ENCODE results near the gene UROC1.
A peak's percentile ranks its signal among the peaks of the same experiment; 100 is the strongest.

The UROC1 gene

DNA sequence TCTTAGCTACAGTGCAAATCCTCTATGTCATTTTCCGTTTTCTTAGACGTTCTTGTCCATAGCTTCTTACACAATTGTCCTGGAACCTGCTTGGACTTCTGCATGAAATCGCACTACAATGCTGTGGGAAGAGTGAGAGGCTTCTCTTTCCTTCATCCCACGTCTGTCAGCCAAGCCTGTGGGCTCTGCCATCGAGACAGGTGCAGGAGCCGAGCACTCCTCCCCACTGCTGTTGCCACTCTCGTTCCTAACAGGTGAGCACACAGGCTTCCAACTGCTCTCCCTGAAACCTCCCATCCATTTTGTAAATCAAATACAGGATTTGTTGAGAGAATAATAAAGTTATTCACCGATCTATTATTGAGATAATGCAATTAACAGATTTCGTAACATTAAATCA is 65.4 kb downstream of the UROC1 start:
- DNase-seq (ENCODE audit: insufficient read length, low spot score): no peak
- TF ChIP-seq POLR2A (IDR thresholded peaks at IDR 0.05; ENCODE audit: low read depth, low read length) (no peak), TAF1 (IDR thresholded peaks at IDR 0.05; ENCODE audit: low read depth, low read length) (no peak), PAX5 (IDR thresholded peaks at IDR 0.05; ENCODE audit: insufficient read depth, low read length, severe bottlenecking) (no peak), POLR2AphosphoS5 (IDR thresholded peaks at IDR 0.05; ENCODE audit: low read depth, low read length) (no peak), POU2F2 (IDR thresholded peaks at IDR 0.05; ENCODE audit: low read depth, low read length) (no peak), SPI1 (IDR thresholded peaks at IDR 0.05; ENCODE audit: low read depth, low read length) (no peak)
- no peak for FAIRE-seq

DNA sequence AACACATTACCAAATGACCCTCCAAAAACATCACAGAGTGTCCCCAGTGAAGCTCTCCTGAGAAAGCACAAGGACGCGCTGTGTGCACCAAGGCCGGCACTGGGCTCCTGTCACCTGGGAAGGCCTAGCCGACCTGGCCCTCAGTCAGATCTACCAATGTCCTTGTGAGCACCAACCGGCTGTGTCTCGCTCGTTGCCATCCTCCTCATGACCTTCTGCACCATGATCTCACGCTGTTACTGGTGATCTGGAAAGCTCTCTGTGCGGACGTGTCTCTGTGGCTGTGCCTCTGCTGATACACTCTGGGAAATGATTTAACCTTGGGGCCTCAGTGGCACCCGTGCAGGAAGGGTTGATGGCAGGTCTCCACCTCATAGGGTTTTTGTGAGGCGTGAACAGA is 66.1 kb downstream of the UROC1 start:
- no peak for FAIRE-seq
- TF ChIP-seq POLR2AphosphoS5 (IDR thresholded peaks at IDR 0.05; ENCODE audit: low read depth, low read length): no peak
- TF ChIP-seq TAF1 (IDR thresholded peaks at IDR 0.05; ENCODE audit: low read depth, low read length): no peak
- no peak for TF ChIP-seq SPI1 (IDR thresholded peaks at IDR 0.05; ENCODE audit: low read depth, low read length)
- TF ChIP-seq POLR2A (IDR thresholded peaks at IDR 0.05; ENCODE audit: low read depth, low read length): no peak
- no peak for TF ChIP-seq POU2F2 (IDR thresholded peaks at IDR 0.05; ENCODE audit: low read depth, low read length)
- TF ChIP-seq PAX5 (IDR thresholded peaks at IDR 0.05; ENCODE audit: insufficient read depth, low read length, severe bottlenecking): no peak
- no peak for DNase-seq (ENCODE audit: insufficient read length, low spot score)

DNA sequence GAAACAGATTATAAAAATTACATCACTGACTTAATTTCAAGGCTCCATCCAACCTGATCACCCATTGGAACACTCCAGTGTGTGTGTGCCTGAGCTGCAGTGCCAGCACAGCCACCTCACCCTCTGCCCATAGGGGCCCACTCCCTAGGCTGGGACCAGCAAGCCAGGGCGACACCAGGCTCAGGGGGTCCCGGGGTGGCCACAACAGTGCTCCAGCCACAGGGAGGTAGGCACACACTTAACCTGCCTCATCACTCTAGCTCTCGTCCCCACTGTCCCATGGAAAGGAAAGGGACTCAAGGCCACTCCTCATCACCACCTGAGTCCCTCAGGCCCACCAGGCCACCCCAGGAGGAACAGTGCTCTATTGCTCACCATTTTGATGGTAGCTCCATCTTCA is 66.8 kb downstream of the UROC1 start:
- DNase-seq (ENCODE audit: insufficient read length, low spot score) (no peak), FAIRE-seq (no peak)
- no peak for TF ChIP-seq POLR2AphosphoS5 (IDR thresholded peaks at IDR 0.05; ENCODE audit: low read depth, low read length)
- TF ChIP-seq TAF1 (IDR thresholded peaks at IDR 0.05; ENCODE audit: low read depth, low read length): no peak
- TF ChIP-seq POLR2A (IDR thresholded peaks at IDR 0.05; ENCODE audit: low read depth, low read length): no peak
- no peak for TF ChIP-seq PAX5 (IDR thresholded peaks at IDR 0.05; ENCODE audit: insufficient read depth, low read length, severe bottlenecking)
- no peak for TF ChIP-seq SPI1 (IDR thresholded peaks at IDR 0.05; ENCODE audit: low read depth, low read length)

DNA sequence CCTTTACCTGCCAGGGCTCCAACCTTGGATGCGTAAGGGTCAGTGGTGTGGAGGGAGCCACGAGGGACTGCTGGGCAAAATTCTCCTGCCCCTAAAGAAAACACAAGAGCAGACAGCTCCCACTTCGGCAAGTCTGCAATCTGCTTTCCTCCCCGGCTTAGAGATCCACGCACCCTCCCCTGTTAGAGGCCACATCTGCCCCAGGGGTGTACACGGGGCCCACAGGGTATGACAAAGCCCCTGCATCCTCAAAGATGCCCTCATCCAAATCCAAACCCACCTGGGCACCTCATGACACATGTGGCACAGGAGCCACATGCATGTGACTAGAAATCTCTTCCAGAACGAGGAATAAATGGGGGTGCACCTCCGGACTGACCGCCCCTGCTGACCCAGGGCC is 67.4 kb downstream of the UROC1 start:
- FAIRE-seq (no peak), DNase-seq (ENCODE audit: insufficient read length, low spot score) (no peak)
- TF ChIP-seq SPI1 (IDR thresholded peaks at IDR 0.05; ENCODE audit: low read depth, low read length) (no peak), POLR2A (IDR thresholded peaks at IDR 0.05; ENCODE audit: low read depth, low read length) (peak; percentile 32; the same call in 1 of the 2 replicates), PAX5 (IDR thresholded peaks at IDR 0.05; ENCODE audit: insufficient read depth, low read length, severe bottlenecking) (no peak), POU2F2 (IDR thresholded peaks at IDR 0.05; ENCODE audit: low read depth, low read length) (no peak), TAF1 (IDR thresholded peaks at IDR 0.05; ENCODE audit: low read depth, low read length) (no peak)

DNA sequence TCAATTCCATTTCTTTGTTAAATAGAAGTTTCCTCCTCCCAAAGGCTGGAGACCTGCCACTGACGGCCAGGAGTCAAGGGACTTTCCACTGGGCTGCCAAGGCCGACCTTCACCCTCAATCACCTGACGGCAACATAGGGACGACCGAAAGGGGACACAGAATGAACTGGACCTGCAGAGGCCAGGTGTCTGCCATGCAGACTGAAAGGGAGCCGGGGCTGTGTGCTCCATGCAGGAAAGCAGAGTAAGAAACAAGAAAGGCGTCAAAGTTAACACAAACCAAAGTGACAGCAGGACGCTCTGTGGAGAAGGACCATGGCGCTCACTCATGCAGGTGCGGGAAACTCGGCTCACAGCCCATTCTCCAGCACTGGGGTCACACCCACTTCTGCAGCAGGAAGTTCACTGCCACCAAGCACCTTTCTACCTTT is 67.9 kb downstream of the UROC1 start:
- FAIRE-seq (no peak), DNase-seq (ENCODE audit: insufficient read length, low spot score) (no peak)
- TF ChIP-seq PAX5 (IDR thresholded peaks at IDR 0.05; ENCODE audit: insufficient read depth, low read length, severe bottlenecking) (no peak), SPI1 (IDR thresholded peaks at IDR 0.05; ENCODE audit: low read depth, low read length) (no peak), POLR2A (IDR thresholded peaks at IDR 0.05; ENCODE audit: low read depth, low read length) (no peak), POLR2AphosphoS5 (IDR thresholded peaks at IDR 0.05; ENCODE audit: low read depth, low read length) (no peak), POU2F2 (IDR thresholded peaks at IDR 0.05; ENCODE audit: low read depth, low read length) (no peak), TAF1 (IDR thresholded peaks at IDR 0.05; ENCODE audit: low read depth, low read length) (no peak)

DNA sequence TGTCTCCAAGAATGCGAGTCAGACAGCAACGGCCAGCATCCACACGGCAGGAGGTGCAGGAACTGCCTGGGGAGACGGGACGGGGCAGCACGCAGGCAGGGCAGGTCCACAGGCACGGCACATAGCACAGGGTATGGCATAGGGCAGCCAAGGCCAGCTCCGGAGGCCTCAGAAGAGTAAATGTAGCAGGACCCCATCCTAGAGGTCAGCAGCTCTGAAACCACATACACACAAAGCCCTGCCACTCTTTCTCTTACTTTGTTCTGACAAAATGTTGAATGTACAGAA is 68.7 kb downstream of the UROC1 start:
- TF ChIP-seq POLR2AphosphoS5 (IDR thresholded peaks at IDR 0.05; ENCODE audit: low read depth, low read length): no peak
- TF ChIP-seq SPI1 (IDR thresholded peaks at IDR 0.05; ENCODE audit: low read depth, low read length): no peak
- TF ChIP-seq POU2F2 (IDR thresholded peaks at IDR 0.05; ENCODE audit: low read depth, low read length): no peak
- no peak for TF ChIP-seq POLR2A (IDR thresholded peaks at IDR 0.05; ENCODE audit: low read depth, low read length)
- no peak for TF ChIP-seq TAF1 (IDR thresholded peaks at IDR 0.05; ENCODE audit: low read depth, low read length)
- no peak for TF ChIP-seq PAX5 (IDR thresholded peaks at IDR 0.05; ENCODE audit: insufficient read depth, low read length, severe bottlenecking)
- DNase-seq (ENCODE audit: insufficient read length, low spot score) (no peak), FAIRE-seq (no peak)

DNA sequence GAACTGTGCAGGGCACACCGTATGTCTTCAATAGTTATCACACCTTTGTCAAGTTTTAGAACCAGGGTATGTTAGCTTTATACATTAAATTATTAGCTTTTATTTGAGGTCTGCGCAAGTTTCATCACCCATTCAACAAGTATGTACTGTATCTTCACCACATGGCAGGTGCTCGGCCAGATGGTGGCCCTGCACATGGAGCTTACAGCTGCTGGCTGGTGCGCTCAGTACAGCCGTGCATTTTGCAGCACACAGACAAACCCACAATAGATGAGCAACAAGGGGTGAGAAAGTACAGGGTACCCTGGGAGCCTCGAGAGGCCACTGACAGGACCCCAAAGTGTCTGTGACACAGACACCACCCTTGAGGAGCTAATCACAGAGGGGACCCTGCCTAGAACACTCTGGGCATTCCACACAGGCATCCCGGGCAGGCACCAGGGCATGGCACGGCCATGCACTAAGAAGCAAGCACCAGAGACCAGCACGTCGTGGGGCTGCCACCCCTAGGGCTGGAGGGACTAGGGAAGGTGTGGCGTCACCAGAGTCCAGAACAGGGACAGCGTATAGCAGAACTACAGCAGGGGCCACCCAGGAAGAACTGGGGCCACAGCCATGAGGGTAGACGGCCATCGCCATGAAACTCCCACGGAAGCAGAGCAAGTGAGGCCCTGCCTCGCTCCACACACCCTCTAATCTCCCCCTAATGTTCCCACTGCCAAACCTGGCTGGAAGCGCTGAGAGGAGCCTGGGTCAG is 69.3 kb downstream of the UROC1 start:
- no peak for TF ChIP-seq TAF1 (IDR thresholded peaks at IDR 0.05; ENCODE audit: low read depth, low read length)
- no peak for TF ChIP-seq POLR2A (IDR thresholded peaks at IDR 0.05; ENCODE audit: low read depth, low read length)
- DNase-seq (ENCODE audit: insufficient read length, low spot score) (no peak), FAIRE-seq (no peak)

DNA sequence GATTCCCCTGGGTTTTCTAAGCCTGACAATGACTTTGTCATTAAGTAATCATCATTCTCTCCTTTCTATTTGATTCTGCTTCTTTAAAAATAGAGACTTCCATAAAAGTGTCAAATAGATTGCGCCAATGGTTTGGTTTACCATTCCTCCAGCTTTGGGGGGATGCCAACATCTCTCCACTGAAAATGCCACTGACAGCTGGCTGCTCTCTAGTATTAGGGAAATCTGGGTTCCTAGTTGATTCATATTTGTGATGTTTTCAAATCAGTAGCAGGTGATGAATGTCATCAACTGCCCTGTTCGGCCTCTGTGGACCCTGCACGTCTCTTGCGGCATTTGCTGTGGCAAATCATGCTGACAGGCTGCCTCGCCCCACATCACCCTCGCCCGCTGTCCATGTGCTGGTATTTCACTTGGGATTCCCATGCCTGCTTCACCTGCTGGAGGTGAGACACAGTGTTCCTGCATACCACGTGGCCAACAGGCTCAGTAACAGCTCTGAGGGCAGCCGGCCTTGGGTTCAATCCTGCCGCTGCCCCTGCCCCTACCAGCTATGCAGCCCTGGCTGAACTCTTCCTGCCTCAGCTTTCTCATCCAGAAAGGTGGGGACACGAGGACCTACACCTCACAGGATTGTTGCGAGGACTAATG is 70.0 kb downstream of the UROC1 start:
- no peak for TF ChIP-seq PAX5 (IDR thresholded peaks at IDR 0.05; ENCODE audit: insufficient read depth, low read length, severe bottlenecking)
- TF ChIP-seq POU2F2 (IDR thresholded peaks at IDR 0.05; ENCODE audit: low read depth, low read length): no peak
- TF ChIP-seq TAF1 (IDR thresholded peaks at IDR 0.05; ENCODE audit: low read depth, low read length): no peak
- TF ChIP-seq POLR2AphosphoS5 (IDR thresholded peaks at IDR 0.05; ENCODE audit: low read depth, low read length): no peak
- TF ChIP-seq SPI1 (IDR thresholded peaks at IDR 0.05; ENCODE audit: low read depth, low read length): no peak
- TF ChIP-seq POLR2A (IDR thresholded peaks at IDR 0.05; ENCODE audit: low read depth, low read length): no peak
- FAIRE-seq (no peak), DNase-seq (ENCODE audit: insufficient read length, low spot score) (no peak)

DNA sequence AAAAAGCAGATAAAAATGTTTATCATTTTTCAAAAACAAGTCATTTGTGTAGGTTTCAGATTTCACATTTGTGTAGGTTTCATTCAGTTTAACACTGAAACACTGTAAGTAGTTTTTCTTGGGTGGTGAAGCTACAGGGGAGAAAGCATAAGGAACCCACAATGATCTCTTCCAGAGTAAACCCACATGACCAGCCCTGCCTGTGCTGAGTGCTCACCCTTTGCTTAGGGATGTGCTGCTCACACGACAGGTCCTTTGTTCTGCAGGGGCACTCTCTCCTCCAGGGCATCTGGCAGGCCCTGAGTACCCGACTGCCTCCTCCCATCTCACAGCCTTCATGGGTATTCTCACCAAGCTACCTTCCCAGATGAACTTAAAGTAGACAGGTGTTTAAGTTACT is 70.8 kb downstream of the UROC1 start:
- no peak for DNase-seq (ENCODE audit: insufficient read length, low spot score)
- no peak for FAIRE-seq
- TF ChIP-seq PAX5 (IDR thresholded peaks at IDR 0.05; ENCODE audit: insufficient read depth, low read length, severe bottlenecking): no peak
- TF ChIP-seq POU2F2 (IDR thresholded peaks at IDR 0.05; ENCODE audit: low read depth, low read length): no peak
- no peak for TF ChIP-seq TAF1 (IDR thresholded peaks at IDR 0.05; ENCODE audit: low read depth, low read length)
- no peak for TF ChIP-seq POLR2AphosphoS5 (IDR thresholded peaks at IDR 0.05; ENCODE audit: low read depth, low read length)

DNA sequence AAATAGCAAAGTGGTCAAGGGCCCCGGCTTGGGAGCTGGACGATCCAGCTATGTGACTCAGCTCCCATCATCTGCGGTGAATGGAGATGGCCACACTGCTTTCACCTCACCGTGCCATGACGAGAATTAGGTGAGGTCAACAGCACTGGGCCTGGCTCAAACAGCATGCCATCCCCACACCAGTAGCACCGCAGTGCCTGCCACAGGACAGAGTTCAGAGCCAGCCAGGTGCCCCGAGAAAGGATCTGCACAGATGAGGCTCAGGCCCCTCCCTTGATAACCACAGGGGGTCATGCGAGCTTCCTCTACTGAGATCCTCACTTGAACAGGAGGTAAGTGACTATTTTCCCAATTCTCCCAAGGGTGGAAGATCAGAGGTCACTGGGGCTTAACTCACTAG is 71.3 kb downstream of the UROC1 start:
- DNase-seq (ENCODE audit: insufficient read length, low spot score) (no peak), FAIRE-seq (no peak)
- TF ChIP-seq POLR2A (IDR thresholded peaks at IDR 0.05; ENCODE audit: low read depth, low read length): no peak
- TF ChIP-seq POU2F2 (IDR thresholded peaks at IDR 0.05; ENCODE audit: low read depth, low read length): no peak
- no peak for TF ChIP-seq TAF1 (IDR thresholded peaks at IDR 0.05; ENCODE audit: low read depth, low read length)
- no peak for TF ChIP-seq POLR2AphosphoS5 (IDR thresholded peaks at IDR 0.05; ENCODE audit: low read depth, low read length)
- TF ChIP-seq SPI1 (IDR thresholded peaks at IDR 0.05; ENCODE audit: low read depth, low read length): no peak

Data from GM12891 (cell line).